ENCODE measurements around the gene HSDL1. TPM values are rescaled to one million over a fixed set of nuclear protein-coding genes. Genes with fewer than 3 reads are reported as not detected.

The HSDL1 gene
- total RNA-seq, 4 donors from 2014 or later, result 5.0 to 9.7 (median 8.6) TPM

DNA sequence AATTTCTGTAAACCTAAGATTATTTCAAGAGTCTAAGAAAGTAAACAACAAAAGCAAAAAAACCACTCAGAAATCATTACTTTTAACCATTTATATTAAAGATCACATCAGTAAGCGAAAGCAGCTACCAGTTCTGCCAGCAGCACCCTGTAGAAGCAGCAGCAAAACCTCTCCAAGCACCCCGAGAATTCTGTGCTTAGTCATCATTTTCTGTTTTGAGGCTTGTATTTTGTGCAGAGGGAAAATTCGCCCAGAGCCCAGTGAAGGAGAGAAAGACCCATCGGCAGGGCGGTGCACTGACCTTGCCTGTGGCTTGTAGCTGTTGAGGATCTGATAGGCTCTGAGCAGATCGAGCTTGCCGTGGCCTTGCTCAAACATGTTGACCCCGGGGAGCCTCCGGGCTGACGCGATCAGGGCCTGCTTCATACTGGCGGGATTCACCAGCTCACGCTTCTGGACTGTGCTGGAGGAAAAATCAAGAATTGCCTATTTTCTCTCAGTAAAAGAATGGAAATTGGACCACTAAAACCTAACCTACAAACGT is 63.5 kb downstream of the HSDL1 start:
- peaks cover 0 to 98% (median 21%) of the 10 kb centered on the region in 3 donors for H3K36me3 ChIP-seq
- no peak overlapping the region for H3K27ac ChIP-seq
- H3K9me3 ChIP-seq, result no peaks in the 10 kb centered on the region
- intact Hi-C loops (cut with DNase I), result loop anchor here (10.0 kb wide), 1 partner anchor 103 kb away; the partner anchor contains the start of gene TAF1C
- peaks cover 0 to 9% (median 3%) of the 10 kb centered on the region in 3 donors for H3K4me1 ChIP-seq
- no peaks in the 10 kb centered on the region for H3K27me3 ChIP-seq
- WGBS, 2 donors, result 69 to 90% methylated on average over 11 to 12 of the region's 14 CpGs
- no peak overlapping the region for H3K4me3 ChIP-seq
- TF ChIP-seq, protein P1, sequence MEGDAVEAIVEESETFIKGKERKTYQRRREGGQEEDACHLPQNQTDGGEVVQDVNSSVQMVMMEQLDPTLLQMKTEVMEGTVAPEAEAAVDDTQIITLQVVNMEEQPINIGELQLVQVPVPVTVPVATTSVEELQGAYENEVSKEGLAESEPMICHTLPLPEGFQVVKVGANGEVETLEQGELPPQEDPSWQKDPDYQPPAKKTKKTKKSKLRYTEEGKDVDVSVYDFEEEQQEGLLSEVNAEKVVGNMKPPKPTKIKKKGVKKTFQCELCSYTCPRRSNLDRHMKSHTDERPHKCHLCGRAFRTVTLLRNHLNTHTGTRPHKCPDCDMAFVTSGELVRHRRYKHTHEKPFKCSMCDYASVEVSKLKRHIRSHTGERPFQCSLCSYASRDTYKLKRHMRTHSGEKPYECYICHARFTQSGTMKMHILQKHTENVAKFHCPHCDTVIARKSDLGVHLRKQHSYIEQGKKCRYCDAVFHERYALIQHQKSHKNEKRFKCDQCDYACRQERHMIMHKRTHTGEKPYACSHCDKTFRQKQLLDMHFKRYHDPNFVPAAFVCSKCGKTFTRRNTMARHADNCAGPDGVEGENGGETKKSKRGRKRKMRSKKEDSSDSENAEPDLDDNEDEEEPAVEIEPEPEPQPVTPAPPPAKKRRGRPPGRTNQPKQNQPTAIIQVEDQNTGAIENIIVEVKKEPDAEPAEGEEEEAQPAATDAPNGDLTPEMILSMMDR (IDR thresholded peaks at IDR 0.05), result no peak
- no peak for TF ChIP-seq POLR2A (IDR thresholded peaks at IDR 0.05)
- DNase-seq, result no peak

DNA sequence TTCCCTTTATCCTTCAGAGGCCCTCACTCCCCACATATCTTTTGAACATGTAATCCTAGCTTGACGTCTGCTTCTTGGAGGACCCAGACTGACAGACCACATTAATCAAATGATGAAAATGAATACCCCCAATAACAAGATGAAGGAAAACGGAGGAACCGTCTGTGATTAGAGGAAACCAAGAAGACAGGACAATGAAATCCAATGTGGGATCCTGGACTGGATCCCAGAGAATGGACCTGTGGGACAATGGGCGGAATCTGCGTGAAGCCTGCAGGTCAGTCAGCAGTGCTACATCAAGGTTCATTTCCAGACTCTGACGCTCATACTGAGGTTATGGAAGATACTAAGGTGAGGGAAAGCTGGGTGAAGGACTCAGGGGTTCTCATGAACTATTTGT is 64.2 kb downstream of the HSDL1 start:
- DNase-seq, result no peak
- Histone ChIP-seq H3K27ac (no peak overlapping the region), H3K4me1 (peaks cover 0 to 9% (median 3%) of the 10 kb centered on the region in 3 donors), H3K27me3 (no peaks in the 10 kb centered on the region), H3K4me3 (no peak overlapping the region), H3K9me3 (no peaks in the 10 kb centered on the region), H3K36me3 (peaks cover 0 to 98% (median 14%) of the 10 kb centered on the region in 3 donors)
- WGBS, 2 donors, result 84 to 90% methylated on average over 5 to 6 of the region's 6 CpGs
- intact Hi-C loops (cut with DNase I), result loop anchor here (10.0 kb wide), 1 partner anchor 104 kb away; the partner anchor contains the start of gene TAF1C
- TF ChIP-seq POLR2A (IDR thresholded peaks at IDR 0.05), result no peak
- TF ChIP-seq, protein P1 (IDR thresholded peaks at IDR 0.05), result no peak

DNA sequence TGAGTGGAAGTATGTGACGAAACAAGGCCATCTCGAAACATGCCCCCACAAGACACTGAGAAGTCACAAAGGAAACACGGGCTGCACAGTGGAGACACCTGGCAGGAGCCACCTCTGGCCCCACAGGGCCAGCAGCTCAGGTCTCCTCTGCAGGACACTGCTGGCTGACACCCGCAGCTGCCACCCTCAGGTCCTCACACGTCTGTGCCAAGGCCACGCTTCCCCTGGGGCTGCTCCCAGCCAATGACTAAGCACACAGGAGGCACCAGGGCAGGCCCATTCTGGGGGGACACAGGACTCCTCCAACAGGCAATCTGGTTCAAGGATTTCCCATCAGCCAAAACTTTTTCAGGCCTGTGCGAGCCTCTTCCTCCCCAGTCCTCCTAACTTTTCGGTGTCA is 64.6 kb downstream of the HSDL1 start:
- Histone ChIP-seq H3K36me3 (peaks cover 1 to 98% (median 15%) of the 10 kb centered on the region in 3 donors), H3K4me3 (no peak overlapping the region), H3K27ac (no peak overlapping the region), H3K4me1 (peaks cover 0 to 9% (median 3%) of the 10 kb centered on the region in 3 donors), H3K27me3 (no peaks in the 10 kb centered on the region), H3K9me3 (no peaks in the 10 kb centered on the region)
- TF ChIP-seq, protein P1 (IDR thresholded peaks at IDR 0.05), result no peak
- no peak for TF ChIP-seq POLR2A (IDR thresholded peaks at IDR 0.05)
- DNase-seq, result no peak
- 50 to 59% methylated on average over 5 to 8 of the region's 8 CpGs for WGBS, 2 donors
- intact Hi-C loops (cut with DNase I), result loop anchor here (10.0 kb wide), 1 partner anchor 104 kb away; the partner anchor contains the start of gene TAF1C

DNA sequence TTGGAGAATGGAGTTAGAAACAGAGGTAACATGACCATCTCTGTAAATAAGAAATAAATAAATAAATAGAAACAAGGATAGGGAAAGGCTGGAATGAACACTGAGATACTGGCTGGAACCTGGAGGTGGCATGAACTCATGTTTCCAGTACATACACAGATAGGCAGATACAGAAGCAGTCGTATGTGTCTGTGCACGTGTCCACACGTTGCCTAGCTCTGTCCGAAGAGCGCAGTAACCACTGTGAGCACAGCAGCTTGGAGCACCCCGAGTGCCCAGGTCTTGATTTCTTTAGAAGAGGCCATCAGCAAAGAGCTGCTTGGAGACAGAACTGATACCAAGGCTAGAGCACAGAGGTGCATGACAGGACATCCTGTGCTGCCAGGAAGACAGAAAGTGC is 65.3 kb downstream of the HSDL1 start:
- no peak for TF ChIP-seq POLR2A (IDR thresholded peaks at IDR 0.05)
- TF ChIP-seq, protein P1 (IDR thresholded peaks at IDR 0.05), result no peak
- peaks cover 0 to 9% (median 3%) of the 10 kb centered on the region in 3 donors for H3K4me1 ChIP-seq
- no peaks in the 10 kb centered on the region for H3K27me3 ChIP-seq
- no peak overlapping the region for H3K27ac ChIP-seq
- no peak for DNase-seq
- no peak overlapping the region for H3K4me3 ChIP-seq
- no peaks in the 10 kb centered on the region for H3K9me3 ChIP-seq
- intact Hi-C loops (cut with DNase I), result loop anchor here (10.0 kb wide), 1 partner anchor 105 kb away; the partner anchor contains the start of gene TAF1C
- H3K36me3 ChIP-seq, result peaks cover 8 to 98% (median 22%) of the 10 kb centered on the region in 3 donors
- WGBS, 2 donors, result 82 to 88% methylated on average over 6 of the region's 6 CpGs

DNA sequence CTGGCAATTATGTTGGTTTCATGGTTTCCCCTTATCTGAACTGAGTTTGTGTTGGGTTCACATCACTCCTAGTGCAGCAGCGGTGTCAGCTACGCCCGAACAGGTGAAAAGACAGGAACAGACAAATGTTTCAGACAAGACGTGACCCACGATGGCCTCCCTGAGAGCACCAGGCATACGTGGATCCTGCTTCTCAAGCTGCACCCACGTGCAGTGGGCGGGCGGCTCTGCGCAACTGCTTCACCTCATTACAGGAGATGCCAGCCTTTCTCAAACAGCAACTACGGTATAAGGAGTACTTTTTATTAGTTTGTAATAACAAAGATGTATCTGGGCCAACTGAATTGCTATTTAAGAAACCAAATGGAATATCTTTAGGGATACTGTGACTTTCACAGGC is 69.6 kb downstream of the HSDL1 start:
- intact Hi-C loops (cut with DNase I), result no loop called here
- H3K4me3 ChIP-seq, result no peak overlapping the region
- TF ChIP-seq, protein P1 (IDR thresholded peaks at IDR 0.05), result no peak
- no peak for TF ChIP-seq POLR2A (IDR thresholded peaks at IDR 0.05)
- no peaks in the 10 kb centered on the region for H3K9me3 ChIP-seq
- 85 to 93% methylated on average over 10 to 11 of the region's 11 CpGs for WGBS, 2 donors
- H3K27me3 ChIP-seq, result no peaks in the 10 kb centered on the region
- peaks cover 8 to 100% (median 37%) of the 10 kb centered on the region in 3 donors for H3K36me3 ChIP-seq
- no peak for DNase-seq
- no peak overlapping the region for H3K27ac ChIP-seq
- peaks cover 0 to 3% (median 2%) of the 10 kb centered on the region in 3 donors for H3K4me1 ChIP-seq
